A549 (cell line): Measurements from ENCODE around the gene SCARF1. TPM values are rescaled to one million over a fixed set of nuclear protein-coding genes. Genes with fewer than 3 reads are reported as not detected.
A peak's percentile ranks its signal among the peaks of the same experiment; 100 is the strongest.

Experiments used
- ATAC-seq, 2 experiments: fragments of 200-7000 bp in 1 of 2; fragments of >200 bp in 1 of 2; cut with Nextera tagmentation in 1 of 2; cut with Tn5 transposase in 1 of 2; 3 replicates each; pipeline versions ENCODE4 v1.8.0 to v1.9.1; 2018 to 2020; ENCODE audit warnings: mild to moderate bottlenecking in 1 of 2, moderate library complexity in 1 of 2
- CTCF ChIA-PET: fragments of 300-600 bp; sonication (Branson Sonifier 250); formaldehyde crosslinking; extraction: SDS; loops from one replicate; lab custom pipeline; 2021; ENCODE audit warnings: antibody characterized with exemption, inconsistent platforms; lab: Yijun Ruan, JAX
- POLR2A ChIA-PET: fragments of 350-600 bp; formaldehyde crosslinking; extraction: SDS; loops from one replicate; lab custom pipeline; 2021; ENCODE audit warnings: antibody characterized with exemption, inconsistent platforms; lab: Yijun Ruan, JAX
- DNase-seq, 2 experiments: peaks; one replicate each; pipeline versions ENCODE4 v3.0.0 to v3.0.0-alpha.2; 2011 to 2016; ENCODE audit warnings: low read depth in 1 of 2, low spot score in 1 of 2
- FAIRE-seq: peaks from 2 replicates; lab custom pipeline; 2011; peaks lifted over from hg19 to GRCh38; lab: Jason Lieb, UNC
- H3K27ac ChIP-seq, 2 experiments: fragments of >200 bp; sonication (Bioruptor Twin); formaldehyde crosslinking; 3 replicates each; pipeline ENCODE4 v1.5.1; 2016 to 2017
- H3K4me1 ChIP-seq: fragments of >200 bp; sonication (Bioruptor Twin); formaldehyde crosslinking; 3 replicates; pipeline ENCODE4 v1.6.1; 2016
- H3K4me2 ChIP-seq: fragments of >200 bp; sonication (Bioruptor Twin); formaldehyde crosslinking; 3 replicates; pipeline ENCODE4 v1.6.1; 2016
- H3K4me3 ChIP-seq: fragments of >200 bp; sonication (Bioruptor Twin); formaldehyde crosslinking; 3 replicates; pipeline ENCODE4 v1.5.1; 2016
- H3K9me3 ChIP-seq: fragments of >200 bp; sonication (Bioruptor Twin); formaldehyde crosslinking; 3 replicates; pipeline ENCODE4 v1.6.1; 2016
- BCL3 ChIP-seq: fragments of >200 bp; sonication (Bioruptor Twin); formaldehyde crosslinking; IDR thresholded peaks from 3 replicates; pipeline ENCODE4 v1.6.1; 2016
- BHLHE40 ChIP-seq: IDR thresholded peaks from 2 replicates; pipeline ENCODE4 v1.6.1; 2012; ENCODE audit warnings: low read depth, low read length, inconsistent platforms
- CBX2 ChIP-seq: fragments of 200-600 bp; sonication (generic); IDR thresholded peaks from 2 replicates; pipeline ENCODE4 v1.6.1; 2016; ENCODE audit warnings: low read depth, mild to moderate bottlenecking, borderline replicate concordance
- CBX8 ChIP-seq: fragments of 200-600 bp; sonication (generic); IDR thresholded peaks from 2 replicates; pipeline ENCODE4 v1.6.1; 2016
- CHD2 ChIP-seq: fragments of 150-350 bp; IDR thresholded peaks from 2 replicates; pipeline ENCODE4 v1.6.1; 2014; ENCODE audit warnings: low read length; ENCODE audit not compliant: partially characterized antibody
- ELK1 ChIP-seq: fragments of 150-350 bp; IDR thresholded peaks from 2 replicates; pipeline ENCODE4 v1.6.1; 2014; ENCODE audit warnings: low read depth, mild to moderate bottlenecking, low read length
- FOSB ChIP-seq: fragments of 250-450 bp; sonication (Bioruptor Pico); IDR thresholded peaks from 2 replicates; pipeline ENCODE4 v1.5.0; 2020; ENCODE audit warnings: mild to moderate bottlenecking, moderate library complexity
- FOSL2 ChIP-seq, 2 experiments: fragments of 450-650 bp in 1 of 2; fragments of >200 bp in 1 of 2; sonication (Bioruptor Twin) in 1 of 2; formaldehyde crosslinking; IDR thresholded peaks; 2 replicates each; pipeline versions ENCODE4 v1.5.0 to v1.6.1; 2016 to 2020; ENCODE audit warnings: mild to moderate bottlenecking in 1 of 2, moderate library complexity in 1 of 2
- FOXS1 ChIP-seq: fragments of 250-450 bp; sonication (Bioruptor Pico); IDR thresholded peaks from 2 replicates; pipeline ENCODE4 v1.5.0; 2020; ENCODE audit warnings: mild to moderate bottlenecking, moderate library complexity
- GATA3 ChIP-seq: IDR thresholded peaks from 2 replicates; pipeline ENCODE4 v1.6.1; 2012; ENCODE audit warnings: borderline replicate concordance
- HDAC2 ChIP-seq: fragments of 200-600 bp; sonication (generic); IDR thresholded peaks from 2 replicates; pipeline ENCODE4 v1.6.1; 2016
- HES2 ChIP-seq: fragments of >200 bp; sonication (Bioruptor Twin); formaldehyde crosslinking; IDR thresholded peaks from 2 replicates; pipeline ENCODE4 v1.6.1; 2016
- HOXB5 ChIP-seq: fragments of 250-450 bp; sonication (Bioruptor Pico); IDR thresholded peaks from 2 replicates; pipeline ENCODE4 v1.5.0; 2020; ENCODE audit warnings: mild to moderate bottlenecking, moderate library complexity
- JUN ChIP-seq, 2 experiments: fragments of >200 bp; sonication (Bioruptor Twin); formaldehyde crosslinking; IDR thresholded peaks; 2 replicates in 1 of 2; 3 replicates in 1 of 2; pipeline ENCODE4 v1.6.1; 2016 to 2017
- MAFK ChIP-seq: fragments of 450-650 bp; IDR thresholded peaks from 2 replicates; pipeline ENCODE4 v1.6.1; 2014; ENCODE audit not compliant: partially characterized antibody
- MAX ChIP-seq: IDR thresholded peaks from 2 replicates; pipeline ENCODE4 v1.6.1; 2012
- MAZ ChIP-seq: fragments of 150-350 bp; IDR thresholded peaks from 2 replicates; pipeline ENCODE4 v1.6.1; 2014; ENCODE audit warnings: antibody characterized with exemption, low read depth, low read length, borderline replicate concordance
- PBX3 ChIP-seq: IDR thresholded peaks from 2 replicates; pipeline ENCODE4 v1.6.1; 2012
- POLR2AphosphoS2 ChIP-seq: conservative IDR thresholded peaks from 2 replicates; pipeline ENCODE4 v1.6.1; 2012; ENCODE audit warnings: low read length, improper control_type of control experiment, inconsistent platforms
- RARB ChIP-seq: fragments of 250-450 bp; sonication (Bioruptor Pico); IDR thresholded peaks from 2 replicates; pipeline ENCODE4 v1.8.0; 2021; ENCODE audit warnings: mild to moderate bottlenecking, moderate library complexity
- RNF2 ChIP-seq: fragments of 200-600 bp; sonication (generic); IDR thresholded peaks from 2 replicates; pipeline ENCODE4 v1.6.1; 2016; ENCODE audit warnings: low read depth, mild to moderate bottlenecking, antibody characterized with exemption, moderate library complexity, borderline replicate concordance
- ZC3H11A ChIP-seq: fragments of 450-650 bp; IDR thresholded peaks from 2 replicates; pipeline ENCODE4 v1.6.1; 2014; ENCODE audit warnings: antibody characterized with exemption, mild to moderate bottlenecking
- WGBS: methylation state at CpG from one replicate; pipeline ENCODE4 v1.1.6; 2017; ENCODE audit errors: missing lambda C conversion rate; 5-methylcytosine and 5-hydroxymethylcytosine counted together
- polyA plus RNA-seq, 4 experiments: library from polyadenylated mRNA; depleted of rRNA in 3 of 4; stranded (reverse); fragments of >200 nt; fragmentation: RNase III in 1 of 4; extraction: RNeasy Plus Mini Kit Qiagen cat#74134 plus additional on column Dnase treatment in 1 of 4; gene quantifications; 2 replicates in 3 of 4; 3 replicates in 1 of 4; pipeline ENCODE4 v1.2.3, GENCODE V29; 2011 to 2017

Gene SCARF1
- polyA plus RNA-seq, 2 of the 4 experiments (the other 2 are of a cell fraction): 0.09 to 0.30 TPM

- TF ChIP-seq MAX: peak; percentile 75
- TF ChIP-seq CBX8: no peak
- peak; percentile 90; the same call in 1 of the 2 replicates for TF ChIP-seq GATA3
- TF ChIP-seq ZC3H11A: no peak
- TF ChIP-seq BHLHE40: no peak
- no peak for TF ChIP-seq HES2
- TF ChIP-seq JUN (IDR thresholded peaks at IDR 0.05): peak in 1 of 2 experiments; percentile 59; a peak in 3 of 5 replicates
- TF ChIP-seq FOXS1: no peak
- no peak for TF ChIP-seq HDAC2
- TF ChIP-seq FOSB: no peak
- TF ChIP-seq MAZ: no peak
- peak; percentile 94 for TF ChIP-seq PBX3
- TF ChIP-seq BCL3: no peak
- TF ChIP-seq ELK1: no peak
- TF ChIP-seq FOSL2 (IDR thresholded peaks at IDR 0.05): peak; percentile 98
- peak; percentile 98 for TF ChIP-seq FOSL2 (CRISPR knock-in tag; IDR thresholded peaks at IDR 0.05)
- TF ChIP-seq CBX2: no peak
These were observed 55.3 kb downstream of the SCARF1 start (continued) for GRCh38 chr17:1590029-1590746.

GRCh38 chr17:1588821-1589585, 56.5 kb downstream of the SCARF1 start:
- ChIA-PET POLR2A (interaction anchor here (0.7 to 1.7 kb wide), 3 partner anchors 40 to 127 kb away, joined by 3 to 13 read pairs (median 3); partner anchors contain the start of gene SLC43A2), CTCF (interaction anchor here (0.6 to 8.5 kb wide), 12 partner anchors 9 to 465 kb away, joined by 3 to 82 read pairs (median 6); partner anchors contain the start of genes RILP, SCARF1 and SLC43A2)
- peaks cover 42% of the 10 kb centered on the region for H3K4me1 ChIP-seq
- H3K4me3 ChIP-seq: no peak overlapping the region
- no peak for ATAC-seq
- peak overlapping the region; percentile 76 to 84; a peak in 5 of 6 replicates for H3K27ac ChIP-seq
- H3K9me3 ChIP-seq: no peaks in the 10 kb centered on the region
- WGBS: 92% methylated on average over 33 of the region's 33 CpGs
- DNase-seq: no peak
- peak overlapping the region; percentile 90 for H3K4me2 ChIP-seq
- FAIRE-seq: no peak
- TF ChIP-seq MAX (no peak), MAFK (peak; percentile 99)

GRCh38 chr17:1584167-1584566, 61.4 kb downstream of the SCARF1 start:
- H3K27ac ChIP-seq: no peak overlapping the region
- CTCF ChIA-PET: interaction anchor here (1.0 to 8.5 kb wide), 5 partner anchors 10 to 137 kb away, joined by 3 to 82 read pairs (median 9); partner anchors contain the start of gene SCARF1

More at GRCh38 chr17:1584167-1584566, 61.4 kb downstream of the SCARF1 start:
- DNase-seq (no peak), ATAC-seq (no peak), FAIRE-seq (no peak)
- Histone ChIP-seq H3K4me2 (no peak overlapping the region), H3K9me3 (no peaks in the 10 kb centered on the region), H3K4me3 (no peak overlapping the region), H3K4me1 (peaks cover 18% of the 10 kb centered on the region)
- TF ChIP-seq HOXB5 (CRISPR knock-in tag) (no peak), RNF2 (no peak), MAX (no peak), JUN (IDR thresholded peaks at IDR 0.05) (no peak), CHD2 (no peak), POLR2AphosphoS2 (no peak), RARB (CRISPR knock-in tag) (no peak)
- POLR2A ChIA-PET: no interaction called here
- 89% methylated on average over 14 of the region's 14 CpGs for WGBS
